NB4 (cell line): ENCODE measurements around the gene INTS12.

Source experiments
- MYC ChIP-seq: IDR thresholded peaks from 2 replicates; pipeline ENCODE4 v1.6.1; 2011; ENCODE audit warnings: low read depth, low read length
- POLR2A ChIP-seq: IDR thresholded peaks from 2 replicates; pipeline ENCODE4 v1.6.1; 2011; ENCODE audit warnings: mild to moderate bottlenecking; ENCODE audit not compliant: insufficient read length; ENCODE audit errors: extremely low read depth
- TF ChIP-seq, protein P1 (sequence below): IDR thresholded peaks from one replicate; pipeline ENCODE4 v1.5.1; 2012; ENCODE audit warnings: low read depth, low read length
- TF ChIP-seq, protein P2 (sequence below): IDR thresholded peaks from 2 replicates; pipeline ENCODE4 v1.6.1; 2011; ENCODE audit warnings: low read depth, low read length

DNA sequence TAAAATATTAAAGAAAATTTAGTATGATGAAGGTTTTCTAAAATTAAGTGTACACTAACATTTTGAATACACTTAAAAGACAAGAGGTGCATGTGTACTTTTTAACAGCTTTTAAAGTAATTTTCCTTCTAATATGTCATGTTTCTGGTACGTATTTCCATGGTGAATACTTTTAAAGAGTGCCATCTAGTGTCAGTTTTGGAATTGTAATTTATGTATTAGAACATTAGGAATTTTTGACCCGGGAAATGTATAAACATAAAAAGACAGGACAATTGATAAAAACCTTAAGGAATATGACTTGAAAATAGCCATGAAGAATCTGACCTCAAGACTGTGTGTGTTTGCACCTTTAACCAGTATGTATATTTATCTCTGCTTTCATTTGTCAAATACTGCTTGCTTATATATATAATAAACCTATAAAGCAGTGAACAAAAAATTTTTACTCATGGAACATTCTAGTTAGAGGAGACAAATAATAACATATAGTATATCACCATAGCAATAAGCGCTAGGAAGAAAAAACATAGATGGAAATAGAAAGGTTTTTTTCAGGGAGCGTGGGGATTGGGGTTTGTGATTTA lies 7.3 kb upstream of the INTS12 start:
- TF ChIP-seq, protein P1, sequence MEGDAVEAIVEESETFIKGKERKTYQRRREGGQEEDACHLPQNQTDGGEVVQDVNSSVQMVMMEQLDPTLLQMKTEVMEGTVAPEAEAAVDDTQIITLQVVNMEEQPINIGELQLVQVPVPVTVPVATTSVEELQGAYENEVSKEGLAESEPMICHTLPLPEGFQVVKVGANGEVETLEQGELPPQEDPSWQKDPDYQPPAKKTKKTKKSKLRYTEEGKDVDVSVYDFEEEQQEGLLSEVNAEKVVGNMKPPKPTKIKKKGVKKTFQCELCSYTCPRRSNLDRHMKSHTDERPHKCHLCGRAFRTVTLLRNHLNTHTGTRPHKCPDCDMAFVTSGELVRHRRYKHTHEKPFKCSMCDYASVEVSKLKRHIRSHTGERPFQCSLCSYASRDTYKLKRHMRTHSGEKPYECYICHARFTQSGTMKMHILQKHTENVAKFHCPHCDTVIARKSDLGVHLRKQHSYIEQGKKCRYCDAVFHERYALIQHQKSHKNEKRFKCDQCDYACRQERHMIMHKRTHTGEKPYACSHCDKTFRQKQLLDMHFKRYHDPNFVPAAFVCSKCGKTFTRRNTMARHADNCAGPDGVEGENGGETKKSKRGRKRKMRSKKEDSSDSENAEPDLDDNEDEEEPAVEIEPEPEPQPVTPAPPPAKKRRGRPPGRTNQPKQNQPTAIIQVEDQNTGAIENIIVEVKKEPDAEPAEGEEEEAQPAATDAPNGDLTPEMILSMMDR = no peak
- TF ChIP-seq MYC (no peak), POLR2A (no peak)
- TF ChIP-seq, protein P2, sequence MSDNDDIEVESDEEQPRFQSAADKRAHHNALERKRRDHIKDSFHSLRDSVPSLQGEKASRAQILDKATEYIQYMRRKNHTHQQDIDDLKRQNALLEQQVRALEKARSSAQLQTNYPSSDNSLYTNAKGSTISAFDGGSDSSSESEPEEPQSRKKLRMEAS = no peak
